ENCODE data around the gene HTT. TPM values are rescaled to one million over a fixed set of nuclear protein-coding genes. Genes with fewer than 3 reads are reported as not detected.

The HTT gene
- total and polyA plus RNA-seq, 5 donors, result 13.0 to 25.2 (median 23.1) TPM

DNA sequence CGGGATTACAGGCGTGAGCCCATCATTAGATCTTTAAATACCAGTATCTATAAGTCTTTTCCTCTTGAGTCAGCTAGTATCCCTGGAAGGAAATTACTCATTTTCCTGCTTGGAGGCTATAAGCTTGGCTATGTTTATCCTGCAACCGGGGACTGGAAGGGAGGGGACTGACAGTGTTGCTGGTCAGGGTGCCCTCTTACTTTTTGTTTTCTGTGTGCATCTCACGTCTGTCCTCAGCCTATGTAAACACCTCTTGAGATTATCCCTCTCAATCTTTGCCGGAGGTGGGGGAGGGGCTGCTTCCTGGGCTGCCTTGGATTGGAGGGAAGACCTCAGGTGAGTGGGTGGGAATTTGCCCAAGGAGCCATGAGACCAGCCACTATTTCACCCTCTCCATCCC lies 37.0 kb downstream of the HTT start:
- Histone ChIP-seq H3K9me3 (ENCODE audit: control insufficient read depth, low read length) (no peaks in the 10 kb centered on the region), H3K27ac (ENCODE audit: low read length) (peak overlapping the region; percentile 63), H3K4me3 (ENCODE audit: low read length) (no peak overlapping the region), H3K27me3 (ENCODE audit: control insufficient read depth, insufficient read depth) (no peaks in the 10 kb centered on the region), H3K4me1 (ENCODE audit: control insufficient read depth, insufficient read depth, low read length) (peaks cover 7% of the 10 kb centered on the region)
- ATAC-seq (peak in 1 of 2 donors; percentile 73), DNase-seq (no peak)
- 63% methylated on average over 5 of the region's 5 CpGs for WGBS
- intact Hi-C loops (cut with DNase I), result no loop called here

DNA sequence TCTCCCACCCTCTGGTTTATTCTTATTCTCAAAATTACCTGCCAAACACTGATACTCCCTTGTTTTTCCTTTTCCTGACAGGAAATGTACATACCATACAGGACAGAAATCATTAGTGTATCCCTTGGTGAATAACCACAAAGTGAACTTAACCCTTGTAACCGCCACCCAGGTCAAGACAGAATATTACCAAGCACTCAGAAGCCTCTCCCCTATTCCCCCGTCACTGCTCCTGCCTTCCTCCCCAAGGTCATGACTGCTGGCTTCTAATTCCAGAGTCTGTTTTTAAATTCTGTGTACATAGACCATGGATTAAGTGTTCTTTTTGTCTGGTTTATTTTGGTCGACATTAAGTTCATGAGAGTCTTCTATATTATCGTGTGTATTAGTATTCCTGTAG lies 37.7 kb downstream of the HTT start:
- ATAC-seq (no peak), DNase-seq (no peak)
- peaks cover 6% of the 10 kb centered on the region for H3K4me1 ChIP-seq (ENCODE audit: control insufficient read depth, insufficient read depth, low read length)
- H3K9me3 ChIP-seq (ENCODE audit: control insufficient read depth, low read length), result no peaks in the 10 kb centered on the region
- intact Hi-C loops (cut with DNase I), result no loop called here
- no peaks in the 10 kb centered on the region for H3K27me3 ChIP-seq (ENCODE audit: control insufficient read depth, insufficient read depth)
- H3K27ac ChIP-seq (ENCODE audit: low read length), result no peak overlapping the region
- WGBS, result 66% methylated on average over 4 of the region's 4 CpGs
- H3K4me3 ChIP-seq (ENCODE audit: low read length), result no peak overlapping the region

DNA sequence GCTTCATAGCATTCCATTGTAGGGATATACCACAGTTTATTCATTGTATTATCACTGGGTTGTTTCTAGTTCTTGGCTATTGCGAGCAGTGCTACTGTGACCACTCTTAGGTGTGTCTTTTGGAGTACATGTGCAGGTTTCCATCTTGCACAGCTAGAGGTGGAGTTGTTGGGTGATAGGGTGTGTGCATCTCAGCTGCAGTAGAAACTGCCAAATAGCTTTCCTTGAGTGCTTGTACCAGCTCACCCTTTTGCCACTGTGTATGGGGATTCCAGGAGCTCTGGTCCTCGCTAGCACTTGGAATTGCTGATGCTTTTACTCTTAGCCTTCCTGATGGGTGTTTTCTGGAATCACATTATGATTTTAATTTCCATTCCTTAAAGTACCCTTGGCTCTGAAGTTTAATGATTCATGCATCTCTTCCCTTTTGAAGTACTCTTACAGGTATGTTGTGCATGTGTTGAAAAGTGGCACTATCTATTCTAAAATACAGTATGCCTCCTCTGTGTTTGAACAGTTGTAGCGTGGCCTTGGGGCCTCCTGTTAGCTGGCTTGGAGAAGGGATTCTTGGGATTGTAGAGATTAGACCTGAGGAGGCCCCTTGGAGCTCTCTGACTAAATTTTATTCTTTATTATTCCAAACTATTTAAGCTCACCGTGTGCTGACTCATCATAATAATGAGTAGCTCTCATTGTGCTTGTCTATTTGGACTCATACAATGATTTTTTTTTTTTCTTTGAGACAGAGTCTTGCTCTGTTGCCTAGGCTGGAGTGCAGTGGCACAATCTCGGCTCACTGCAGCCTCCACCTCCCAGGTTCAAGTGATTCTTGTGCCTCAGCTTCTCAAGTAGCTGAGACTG lies 38.4 kb downstream of the HTT start:
- intact Hi-C loops (cut with DNase I), result no loop called here
- no peak for DNase-seq
- no peaks in the 10 kb centered on the region for H3K27me3 ChIP-seq (ENCODE audit: control insufficient read depth, insufficient read depth)
- no peak for ATAC-seq
- H3K4me3 ChIP-seq (ENCODE audit: low read length), result no peak overlapping the region
- no peak overlapping the region for H3K27ac ChIP-seq (ENCODE audit: low read length)
- 78% methylated on average over 5 of the region's 5 CpGs for WGBS
- peaks cover 2% of the 10 kb centered on the region for H3K4me1 ChIP-seq (ENCODE audit: control insufficient read depth, insufficient read depth, low read length)
- no peaks in the 10 kb centered on the region for H3K9me3 ChIP-seq (ENCODE audit: control insufficient read depth, low read length)

DNA sequence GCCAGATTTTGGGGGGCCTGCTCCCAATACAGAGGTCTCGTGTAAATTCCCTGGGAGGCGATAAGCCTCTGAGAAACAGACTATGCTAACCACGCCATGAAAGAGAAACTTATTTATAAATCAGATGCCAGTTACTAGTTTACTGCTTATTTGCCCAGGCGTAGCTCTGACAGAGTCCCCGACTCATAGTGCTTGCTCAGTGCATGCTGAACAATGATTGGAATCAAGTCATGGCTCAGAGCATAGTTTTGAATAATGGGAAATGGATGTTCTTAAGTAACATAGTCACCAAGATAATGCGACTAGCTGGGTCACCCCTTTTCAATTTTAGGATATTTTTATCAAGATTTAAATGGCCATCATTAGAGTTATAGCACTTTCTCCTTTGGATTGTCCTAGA lies 39.9 kb downstream of the HTT start:
- Histone ChIP-seq H3K27me3 (ENCODE audit: control insufficient read depth, insufficient read depth) (no peaks in the 10 kb centered on the region), H3K9me3 (ENCODE audit: control insufficient read depth, low read length) (no peaks in the 10 kb centered on the region), H3K4me1 (ENCODE audit: control insufficient read depth, insufficient read depth, low read length) (peaks cover 2% of the 10 kb centered on the region), H3K4me3 (ENCODE audit: low read length) (no peak overlapping the region), H3K27ac (ENCODE audit: low read length) (no peak overlapping the region)
- DNase-seq (no peak), ATAC-seq (no peak)
- 97% methylated on average over 6 of the region's 6 CpGs for WGBS
- intact Hi-C loops (cut with DNase I), result no loop called here

DNA sequence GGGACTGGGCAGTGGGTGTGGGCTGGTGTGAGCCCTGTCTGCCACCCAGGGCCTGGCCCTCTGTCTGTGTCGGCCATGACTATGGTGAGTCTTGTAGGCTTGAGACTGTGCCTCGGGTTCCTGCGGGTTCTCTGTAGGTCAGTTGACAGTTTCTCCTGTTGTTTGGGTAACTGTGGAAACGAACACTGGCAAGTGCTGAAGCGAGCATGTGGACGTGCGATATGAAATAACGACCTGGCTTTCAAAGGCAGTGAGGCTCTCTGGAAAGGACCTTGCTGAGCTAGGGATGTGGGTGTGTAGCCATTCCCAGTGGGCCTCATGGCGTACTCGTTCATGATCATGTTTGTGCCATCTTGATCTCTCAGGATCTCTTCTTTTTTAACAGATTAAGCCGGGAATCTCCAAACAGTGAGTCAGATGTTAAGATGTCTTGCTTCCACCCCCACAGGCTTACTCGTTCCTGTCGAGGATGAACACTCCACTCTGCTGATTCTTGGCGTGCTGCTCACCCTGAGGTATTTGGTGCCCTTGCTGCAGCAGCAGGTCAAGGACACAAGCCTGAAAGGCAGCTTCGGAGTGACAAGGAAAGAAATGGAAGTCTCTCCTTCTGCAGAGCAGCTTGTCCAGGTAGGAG lies 41.3 kb downstream of the HTT start:
- DNase-seq (no peak), ATAC-seq (no peak)
- H3K4me3 ChIP-seq (ENCODE audit: low read length), result no peak overlapping the region
- no peaks in the 10 kb centered on the region for H3K9me3 ChIP-seq (ENCODE audit: control insufficient read depth, low read length)
- H3K4me1 ChIP-seq (ENCODE audit: control insufficient read depth, insufficient read depth, low read length), result no peaks in the 10 kb centered on the region
- H3K27ac ChIP-seq (ENCODE audit: low read length), result no peak overlapping the region
- 87% methylated on average over 15 of the region's 15 CpGs for WGBS
- intact Hi-C loops (cut with DNase I), result no loop called here
- no peaks in the 10 kb centered on the region for H3K27me3 ChIP-seq (ENCODE audit: control insufficient read depth, insufficient read depth)

DNA sequence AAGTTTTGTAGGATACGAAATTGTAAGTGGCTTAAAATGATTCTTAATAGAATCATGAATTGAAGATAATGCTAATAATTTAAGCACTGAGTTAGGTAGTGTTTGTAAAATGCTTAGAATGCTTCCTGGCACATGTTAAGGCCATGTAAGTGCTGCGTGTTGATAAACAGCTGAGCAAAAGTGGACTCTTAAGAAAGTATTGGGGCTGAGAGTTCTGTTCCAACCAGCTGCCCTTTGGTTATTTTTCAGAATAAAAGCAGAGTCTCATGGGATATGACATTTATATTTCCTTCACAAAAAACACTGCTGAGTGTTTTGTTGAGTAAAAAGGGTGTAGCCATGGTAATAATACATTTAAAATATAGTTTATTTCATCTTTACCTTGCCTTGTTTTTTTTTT lies 42.5 kb downstream of the HTT start:
- Histone ChIP-seq H3K4me1 (ENCODE audit: control insufficient read depth, insufficient read depth, low read length) (peaks cover 1% of the 10 kb centered on the region), H3K27ac (ENCODE audit: low read length) (no peak overlapping the region), H3K9me3 (ENCODE audit: control insufficient read depth, low read length) (no peaks in the 10 kb centered on the region), H3K27me3 (ENCODE audit: control insufficient read depth, insufficient read depth) (no peaks in the 10 kb centered on the region), H3K4me3 (ENCODE audit: low read length) (no peak overlapping the region)
- peak in 1 of 2 donors; percentile 29 for ATAC-seq
- DNase-seq, result no peak
- WGBS, result 37% methylated on average over 2 of the region's 2 CpGs
- intact Hi-C loops (cut with DNase I), result no loop called here

DNA sequence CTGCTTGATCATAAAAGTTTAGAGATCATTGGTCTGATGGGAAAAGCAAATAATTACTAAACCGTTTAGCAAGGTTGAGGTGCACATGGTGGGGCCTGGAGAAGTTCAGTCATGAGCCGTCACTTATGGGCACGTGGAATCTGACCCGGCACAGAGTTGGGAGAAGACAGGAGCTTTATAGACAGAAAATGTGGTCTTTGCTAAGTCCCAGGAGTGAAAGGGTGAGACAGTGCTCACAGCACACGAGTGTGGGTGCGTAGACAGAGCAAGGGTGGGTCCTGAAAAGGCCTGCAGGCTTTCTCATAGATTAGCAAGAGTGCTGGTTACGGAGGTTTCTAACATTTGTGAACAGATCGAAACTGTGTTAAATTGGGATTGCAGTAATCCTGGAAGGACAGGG lies 43.8 kb downstream of the HTT start:
- Histone ChIP-seq H3K27ac (ENCODE audit: low read length) (no peak overlapping the region), H3K27me3 (ENCODE audit: control insufficient read depth, insufficient read depth) (no peaks in the 10 kb centered on the region), H3K9me3 (ENCODE audit: control insufficient read depth, low read length) (no peaks in the 10 kb centered on the region), H3K4me1 (ENCODE audit: control insufficient read depth, insufficient read depth, low read length) (peaks cover 4% of the 10 kb centered on the region), H3K4me3 (ENCODE audit: low read length) (no peak overlapping the region)
- WGBS, result 89% methylated on average over 8 of the region's 8 CpGs
- ATAC-seq (no peak), DNase-seq (no peak)
- intact Hi-C loops (cut with DNase I), result no loop called here

DNA sequence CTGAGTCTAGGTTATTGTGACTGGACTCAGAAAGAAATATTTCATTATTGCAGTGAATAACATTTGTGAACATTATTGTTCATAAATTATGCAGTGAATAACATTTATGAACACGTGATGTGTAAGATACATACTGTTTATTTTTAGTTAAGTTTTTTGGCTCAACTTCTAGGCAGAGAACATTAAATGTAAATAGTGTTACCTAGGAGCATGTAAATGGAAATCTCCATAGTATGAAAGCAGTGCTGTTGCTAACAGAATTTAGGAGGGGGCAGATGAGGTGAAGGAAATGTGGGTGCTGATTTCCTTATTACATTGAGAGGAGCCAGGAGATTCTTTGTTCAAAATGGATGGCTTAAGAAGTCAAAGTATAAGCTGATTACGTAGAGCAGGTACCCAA lies 45.0 kb downstream of the HTT start:
- intact Hi-C loops (cut with DNase I), result no loop called here
- Histone ChIP-seq H3K27me3 (ENCODE audit: control insufficient read depth, insufficient read depth) (no peaks in the 10 kb centered on the region), H3K27ac (ENCODE audit: low read length) (no peak overlapping the region), H3K9me3 (ENCODE audit: control insufficient read depth, low read length) (no peaks in the 10 kb centered on the region), H3K4me3 (ENCODE audit: low read length) (no peak overlapping the region), H3K4me1 (ENCODE audit: control insufficient read depth, insufficient read depth, low read length) (peaks cover 4% of the 10 kb centered on the region)
- 87% methylated on average over 2 of the region's 2 CpGs for WGBS
- ATAC-seq (no peak), DNase-seq (no peak)

DNA sequence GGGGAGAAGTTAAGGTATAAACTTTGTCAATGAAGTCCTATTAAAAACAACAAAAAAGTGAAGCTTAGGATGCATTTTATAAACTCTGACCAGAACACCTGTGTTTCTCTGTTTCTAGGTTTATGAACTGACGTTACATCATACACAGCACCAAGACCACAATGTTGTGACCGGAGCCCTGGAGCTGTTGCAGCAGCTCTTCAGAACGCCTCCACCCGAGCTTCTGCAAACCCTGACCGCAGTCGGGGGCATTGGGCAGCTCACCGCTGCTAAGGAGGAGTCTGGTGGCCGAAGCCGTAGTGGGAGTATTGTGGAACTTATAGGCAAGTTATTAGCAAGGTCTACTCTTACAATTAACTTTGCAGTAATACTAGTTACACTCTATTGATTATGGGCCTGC lies 46.6 kb downstream of the HTT start:
- no peak for ATAC-seq
- H3K4me1 ChIP-seq (ENCODE audit: control insufficient read depth, insufficient read depth, low read length), result peaks cover 4% of the 10 kb centered on the region
- no peaks in the 10 kb centered on the region for H3K9me3 ChIP-seq (ENCODE audit: control insufficient read depth, low read length)
- H3K27ac ChIP-seq (ENCODE audit: low read length), result no peak overlapping the region
- no peak for DNase-seq
- 92% methylated on average over 9 of the region's 9 CpGs for WGBS
- no peak overlapping the region for H3K4me3 ChIP-seq (ENCODE audit: low read length)
- intact Hi-C loops (cut with DNase I), result no loop called here
- no peaks in the 10 kb centered on the region for H3K27me3 ChIP-seq (ENCODE audit: control insufficient read depth, insufficient read depth)

DNA sequence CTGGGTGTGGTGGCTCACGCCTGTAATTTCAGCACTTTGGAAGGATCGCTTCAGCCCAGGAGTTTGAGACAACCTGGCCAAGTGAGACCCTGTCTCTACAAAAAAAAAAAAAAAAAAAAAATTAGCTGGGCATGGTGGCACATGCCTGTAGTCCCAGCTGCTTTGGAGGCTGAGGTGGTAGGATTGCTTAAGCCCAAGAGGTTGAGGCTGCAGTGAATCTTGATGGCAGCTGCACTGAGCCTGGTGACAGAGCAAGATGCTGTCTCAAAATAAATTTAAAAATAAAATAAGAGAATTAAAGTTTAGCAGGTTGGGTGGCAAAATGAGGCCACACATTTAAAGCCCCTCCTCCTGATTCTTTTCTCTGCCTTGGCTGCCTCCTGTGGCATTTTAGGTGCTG lies 47.1 kb downstream of the HTT start:
- ATAC-seq (no peak), DNase-seq (no peak)
- WGBS, result 92% methylated on average over 2 of the region's 2 CpGs
- intact Hi-C loops (cut with DNase I), result no loop called here
- H3K27ac ChIP-seq (ENCODE audit: low read length), result peak overlapping the region; percentile 49
- H3K4me3 ChIP-seq (ENCODE audit: low read length), result no peak overlapping the region
- H3K4me1 ChIP-seq (ENCODE audit: control insufficient read depth, insufficient read depth, low read length), result peaks cover 4% of the 10 kb centered on the region
- H3K9me3 ChIP-seq (ENCODE audit: control insufficient read depth, low read length), result no peaks in the 10 kb centered on the region
- no peaks in the 10 kb centered on the region for H3K27me3 ChIP-seq (ENCODE audit: control insufficient read depth, insufficient read depth)

DNA sequence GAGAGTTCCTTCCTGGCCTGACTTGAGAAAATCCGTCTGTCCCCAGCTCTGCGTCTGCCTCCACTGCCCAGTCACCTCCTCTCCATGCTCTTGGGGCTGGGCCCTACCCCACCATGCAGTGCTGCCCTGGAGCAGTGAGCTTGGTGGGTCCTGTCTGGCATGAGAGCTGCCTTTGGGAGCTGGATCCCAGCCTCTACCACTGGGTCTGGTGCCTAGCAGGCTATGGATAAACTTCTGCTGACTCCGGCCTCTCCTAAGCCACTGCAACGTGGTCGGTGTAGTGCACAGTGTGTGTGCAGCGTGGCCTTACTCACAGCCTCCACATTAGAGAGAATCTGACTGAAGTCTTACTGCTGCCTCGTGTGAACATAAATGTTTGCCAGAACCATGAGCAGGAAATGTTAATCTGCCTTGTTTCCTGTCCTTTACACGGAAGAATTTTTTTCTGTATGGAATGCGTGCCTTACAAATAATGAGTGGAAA lies 47.6 kb downstream of the HTT start:
- Histone ChIP-seq H3K27me3 (ENCODE audit: control insufficient read depth, insufficient read depth) (no peaks in the 10 kb centered on the region), H3K4me1 (ENCODE audit: control insufficient read depth, insufficient read depth, low read length) (peaks cover 4% of the 10 kb centered on the region), H3K27ac (ENCODE audit: low read length) (peak overlapping the region; percentile 49), H3K9me3 (ENCODE audit: control insufficient read depth, low read length) (no peaks in the 10 kb centered on the region), H3K4me3 (ENCODE audit: low read length) (no peak overlapping the region)
- intact Hi-C loops (cut with DNase I), result no loop called here
- DNase-seq, result peak in 1 of 3 donors; percentile 58
- peak; percentile 82 to 89 for ATAC-seq
- WGBS, result 30% methylated on average over 9 of the region's 9 CpGs

All from right cardiac atrium (tissue), 5 donors.